Type B pancreatic cell (in vitro differentiated cells): ENCODE data around the gene LRBA. TPM values are rescaled to one million over a fixed set of nuclear protein-coding genes. Genes with fewer than 3 reads are reported as not detected.

Experiments
- DNase-seq: peaks from one replicate; pipeline ENCODE4 v3.0.0; 2021; ENCODE audit warnings: mixed read lengths; ENCODE audit not compliant: unreplicated experiment; ENCODE audit errors: extremely low spot score
- H3K27ac Mint-ChIP-seq: 2 replicates; pipeline ENCODE4 v1.8.0; 2021; ENCODE audit warnings: mild to moderate bottlenecking, mixed read lengths
- H3K27me3 Mint-ChIP-seq: 2 replicates; pipeline ENCODE4 v1.8.0; 2021; ENCODE audit warnings: mixed read lengths
- H3K36me3 Mint-ChIP-seq: 2 replicates; pipeline ENCODE4 v1.8.0; 2021; ENCODE audit warnings: mixed read lengths
- H3K4me1 Mint-ChIP-seq: one replicate; pipeline ENCODE4 v1.8.0; 2021; ENCODE audit warnings: mixed read lengths; ENCODE audit not compliant: unreplicated experiment
- H3K4me3 Mint-ChIP-seq: 2 replicates; pipeline ENCODE4 v1.8.0; 2021; ENCODE audit warnings: mild to moderate bottlenecking, mixed read lengths
- H3K9me3 Mint-ChIP-seq: 2 replicates; pipeline ENCODE4 v1.8.0; 2021; ENCODE audit warnings: mixed read lengths
- total RNA-seq: library from RNA; stranded (reverse); gene quantifications from 2 replicates; pipeline ENCODE4 v1.2.1, GENCODE V29; 2021; ENCODE audit warnings: low replicate concordance
- TF ChIP-seq, protein P1 (sequence below): fragments of 200-600 bp; sonication (generic); conservative IDR thresholded peaks from 2 replicates; pipeline ENCODE4 v1.5.0; 2021; ENCODE audit warnings: antibody characterized with exemption, mild to moderate bottlenecking

LRBA gene
- total RNA-seq, 1 donor from 2014 or later: 64.5 TPM

DNA sequence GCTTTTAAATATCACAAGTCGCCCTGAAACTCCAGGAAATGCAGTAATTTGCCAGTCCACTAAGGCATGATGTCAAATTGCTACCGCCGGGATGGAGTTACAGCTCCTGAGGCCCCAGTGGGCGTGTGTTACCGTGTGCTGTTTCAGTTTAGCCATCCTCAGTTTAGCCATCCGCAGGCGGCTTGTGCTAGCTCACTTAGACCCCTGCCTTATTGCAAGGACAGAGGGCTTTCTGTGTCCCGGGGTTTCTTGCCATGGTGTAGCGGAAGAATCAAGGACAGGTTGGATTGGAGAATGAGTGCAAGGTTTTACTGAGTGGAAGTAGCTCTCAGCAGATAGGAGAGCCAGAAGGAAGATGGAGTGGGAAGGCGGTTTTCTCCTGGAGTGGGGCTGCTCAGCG, 33.8 kb upstream of the LRBA start:
- H3K4me3 Mint-ChIP-seq: no peak overlapping the region
- no peaks in the 10 kb centered on the region for H3K9me3 Mint-ChIP-seq
- no peak overlapping the region for H3K27ac Mint-ChIP-seq
- DNase-seq: no peak
- TF ChIP-seq, protein P1, sequence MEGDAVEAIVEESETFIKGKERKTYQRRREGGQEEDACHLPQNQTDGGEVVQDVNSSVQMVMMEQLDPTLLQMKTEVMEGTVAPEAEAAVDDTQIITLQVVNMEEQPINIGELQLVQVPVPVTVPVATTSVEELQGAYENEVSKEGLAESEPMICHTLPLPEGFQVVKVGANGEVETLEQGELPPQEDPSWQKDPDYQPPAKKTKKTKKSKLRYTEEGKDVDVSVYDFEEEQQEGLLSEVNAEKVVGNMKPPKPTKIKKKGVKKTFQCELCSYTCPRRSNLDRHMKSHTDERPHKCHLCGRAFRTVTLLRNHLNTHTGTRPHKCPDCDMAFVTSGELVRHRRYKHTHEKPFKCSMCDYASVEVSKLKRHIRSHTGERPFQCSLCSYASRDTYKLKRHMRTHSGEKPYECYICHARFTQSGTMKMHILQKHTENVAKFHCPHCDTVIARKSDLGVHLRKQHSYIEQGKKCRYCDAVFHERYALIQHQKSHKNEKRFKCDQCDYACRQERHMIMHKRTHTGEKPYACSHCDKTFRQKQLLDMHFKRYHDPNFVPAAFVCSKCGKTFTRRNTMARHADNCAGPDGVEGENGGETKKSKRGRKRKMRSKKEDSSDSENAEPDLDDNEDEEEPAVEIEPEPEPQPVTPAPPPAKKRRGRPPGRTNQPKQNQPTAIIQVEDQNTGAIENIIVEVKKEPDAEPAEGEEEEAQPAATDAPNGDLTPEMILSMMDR: no peak
- H3K36me3 Mint-ChIP-seq: no peaks in the 10 kb centered on the region
- H3K27me3 Mint-ChIP-seq: no peaks in the 10 kb centered on the region
- H3K4me1 Mint-ChIP-seq: no peaks in the 10 kb centered on the region

DNA sequence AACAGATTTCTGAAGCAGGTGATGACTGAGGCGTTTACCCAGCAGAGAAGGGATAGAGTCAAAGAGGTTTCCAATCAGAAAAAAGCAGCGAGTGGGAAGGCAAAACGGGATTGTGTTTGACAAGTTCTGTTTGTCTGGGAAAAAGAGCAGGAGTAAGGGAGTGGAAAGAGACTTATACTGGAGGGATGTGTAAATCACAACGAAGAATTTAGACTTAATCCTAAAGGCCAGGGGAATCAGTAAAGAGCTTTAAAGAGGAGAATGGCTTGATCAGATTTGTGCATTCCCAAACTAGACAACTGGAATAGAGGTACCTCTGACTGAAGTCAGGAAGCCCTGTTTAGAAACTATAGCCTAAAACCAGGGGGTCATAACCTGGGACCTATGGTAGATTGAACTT, 31.5 kb upstream of the LRBA start:
- Mint-ChIP-seq H3K36me3 (no peaks in the 10 kb centered on the region), H3K27me3 (no peaks in the 10 kb centered on the region), H3K9me3 (no peaks in the 10 kb centered on the region), H3K27ac (no peak overlapping the region), H3K4me1 (no peaks in the 10 kb centered on the region), H3K4me3 (no peak overlapping the region)
- no peak for DNase-seq
- TF ChIP-seq, protein P1: no peak

DNA sequence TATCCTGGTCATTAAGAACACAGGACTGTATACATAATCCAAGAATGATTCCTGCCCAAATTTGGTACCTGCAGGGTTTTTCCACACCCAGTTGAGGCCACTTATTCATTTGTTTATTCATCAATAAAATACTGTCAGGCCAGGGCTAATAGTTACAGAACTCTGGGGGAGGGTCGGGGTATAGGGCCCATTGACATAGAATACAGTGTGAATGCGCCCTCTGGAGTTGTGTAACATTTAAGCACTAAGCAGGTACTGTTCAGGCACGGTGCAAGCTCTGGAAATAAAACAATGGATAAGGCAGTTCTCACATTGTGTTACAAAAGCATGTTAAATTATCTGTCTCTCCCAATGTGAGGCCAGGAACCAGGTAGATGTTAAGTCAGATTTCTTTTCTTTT, 30.8 kb upstream of the LRBA start:
- Mint-ChIP-seq H3K4me3 (no peak overlapping the region), H3K27ac (no peak overlapping the region), H3K36me3 (no peaks in the 10 kb centered on the region), H3K4me1 (no peaks in the 10 kb centered on the region), H3K27me3 (no peaks in the 10 kb centered on the region), H3K9me3 (no peaks in the 10 kb centered on the region)
- DNase-seq: no peak
- TF ChIP-seq, protein P1: no peak

DNA sequence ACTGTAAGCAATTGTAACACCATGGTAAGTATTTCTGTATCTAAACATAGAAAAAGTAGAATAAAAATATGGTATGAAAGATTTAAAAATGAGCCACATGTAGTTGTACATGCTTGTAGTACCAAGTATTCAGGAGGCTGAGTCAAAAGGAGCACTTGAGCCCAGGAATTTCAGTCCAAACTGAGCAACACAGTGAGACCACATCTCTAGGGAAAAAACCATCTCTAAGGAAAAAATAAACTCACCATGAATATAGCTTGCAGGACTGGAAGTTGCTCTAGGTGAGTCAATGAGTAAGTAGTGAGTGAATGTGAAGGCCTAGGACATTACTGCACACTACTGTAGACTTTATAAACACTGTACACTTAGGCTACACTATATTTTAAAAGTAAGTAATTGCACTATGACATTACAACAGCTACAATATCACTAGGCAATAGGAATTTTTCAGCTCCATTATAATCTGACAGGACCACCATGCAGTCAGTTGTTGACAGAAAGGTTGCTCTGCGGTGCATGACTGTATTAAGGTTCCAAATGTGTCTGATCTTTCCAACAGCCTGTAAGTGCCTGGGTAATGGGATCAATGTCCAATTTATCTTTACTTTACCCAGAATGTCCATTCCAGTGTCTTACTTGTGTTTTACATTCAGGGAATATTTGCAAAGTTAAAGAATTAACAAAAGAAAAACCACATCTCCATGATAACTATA, 28.9 kb upstream of the LRBA start:
- Mint-ChIP-seq H3K27ac (no peak overlapping the region), H3K4me1 (no peaks in the 10 kb centered on the region), H3K27me3 (no peaks in the 10 kb centered on the region), H3K36me3 (no peaks in the 10 kb centered on the region), H3K9me3 (no peaks in the 10 kb centered on the region), H3K4me3 (no peak overlapping the region)
- TF ChIP-seq, protein P1: no peak
- no peak for DNase-seq

DNA sequence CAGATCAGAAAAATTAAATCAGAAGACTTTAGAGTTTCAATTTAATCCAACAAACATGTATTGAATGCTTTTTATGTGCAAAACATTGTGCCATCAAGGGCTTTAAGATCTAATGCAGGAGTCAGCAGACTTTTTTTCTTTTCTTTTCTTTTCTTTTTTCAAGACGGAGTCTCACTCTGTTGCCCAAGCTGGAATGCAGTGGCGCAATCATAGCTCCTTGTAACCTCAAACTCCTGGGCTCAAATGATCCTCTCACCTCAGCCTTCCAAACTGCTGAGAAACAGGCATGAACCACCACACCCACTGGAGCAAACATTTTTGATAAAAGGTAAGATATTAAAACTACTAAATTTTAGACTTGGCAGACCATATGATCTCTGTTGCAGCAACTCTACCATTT, 24.6 kb upstream of the LRBA start:
- no peaks in the 10 kb centered on the region for H3K9me3 Mint-ChIP-seq
- no peaks in the 10 kb centered on the region for H3K36me3 Mint-ChIP-seq
- no peak overlapping the region for H3K4me3 Mint-ChIP-seq
- no peak overlapping the region for H3K27ac Mint-ChIP-seq
- H3K4me1 Mint-ChIP-seq: peaks cover 9% of the 10 kb centered on the region
- TF ChIP-seq, protein P1: no peak
- no peaks in the 10 kb centered on the region for H3K27me3 Mint-ChIP-seq
- DNase-seq: no peak
